ENCODE results near the gene CCDC175. TPM values are rescaled to one million over a fixed set of nuclear protein-coding genes. Genes with fewer than 3 reads are reported as not detected.

Gene CCDC175
- total RNA-seq, 2 experiments from 2014 or later: not detected

Other genes with a start within 250 kb of the CCDC175 start
- under 1 TPM; 0.60 to 0.97 TPM for gene GPR135, start 111.4 kb downstream of the CCDC175 start, total RNA-seq
- 1 to 10 TPM; 9.3 to 9.7 TPM for gene L3HYPDH, start 92.4 kb downstream of the CCDC175 start, total RNA-seq
- 10 to 100 TPM; 19.8 to 23.6 TPM for gene JKAMP, start 92.3 kb downstream of the CCDC175 start, total RNA-seq

Data from activated naive CD8-positive, alpha-beta T cell treated with anti-CD3 and anti-CD28 coated beads for 36 hours (primary cell).